ENCODE measurements around the gene KCNC1.

DNA sequence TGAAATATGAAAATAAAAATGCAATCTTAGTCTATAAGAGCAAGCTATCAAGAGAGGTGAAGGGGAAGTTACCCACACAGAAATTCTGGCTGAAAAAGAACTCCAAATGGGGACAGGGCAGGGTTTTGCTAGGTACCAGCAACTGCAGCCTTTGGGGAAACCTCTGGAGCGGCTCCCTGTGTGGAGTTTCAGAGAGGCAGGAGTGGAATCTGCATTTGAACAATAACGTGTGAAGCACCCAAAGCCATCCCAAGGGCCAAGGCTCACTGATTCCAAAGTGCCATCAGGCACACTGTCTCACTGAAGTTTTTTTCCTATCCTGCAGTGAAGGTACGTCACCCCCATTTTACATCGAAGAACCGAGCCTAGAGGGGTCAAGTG, 87.8 kb downstream of the KCNC1 start:
- TF ChIP-seq CTCF (IDR thresholded peaks at IDR 0.05; ENCODE audit: poor library complexity): no peak
- TF ChIP-seq EZH2phosphoT487 (IDR thresholded peaks at IDR 0.05; ENCODE audit: low read depth, severe bottlenecking, unreplicated experiment): no peak
